IPS-18c (cell line): ENCODE measurements around the gene KCNQ5.

Experiments
- H3K4me3 ChIP-seq: 2 replicates; pipeline ENCODE4 v1.7.0; 2013; ENCODE audit warnings: low read depth, mild to moderate bottlenecking, low read length, moderate library complexity; ENCODE audit not compliant: insufficient read depth
- H3K9me3 ChIP-seq: one replicate; pipeline ENCODE4 v1.6.1; 2013; ENCODE audit warnings: mild to moderate bottlenecking, low read length, moderate library complexity; ENCODE audit not compliant: control insufficient read depth, insufficient read depth

The KCNQ5 gene

DNA sequence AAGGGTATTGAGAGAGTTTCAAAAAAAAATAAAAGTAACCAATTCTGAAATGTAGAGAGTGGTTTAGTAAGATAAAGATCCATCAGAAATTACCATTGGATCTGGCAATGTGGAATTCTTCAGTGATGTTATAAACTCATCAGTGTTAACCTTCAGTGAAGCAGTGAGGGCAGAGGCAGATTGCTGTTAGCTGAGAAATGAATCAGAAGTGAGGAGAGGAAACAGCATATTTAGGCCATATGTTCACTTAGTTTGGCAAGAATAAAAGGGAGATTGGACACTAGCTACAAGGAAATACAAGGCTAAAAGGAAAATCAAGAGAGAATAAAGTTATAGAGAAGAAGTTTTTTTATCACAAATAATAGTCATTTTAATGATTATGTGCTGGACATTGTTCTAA lies 9.6 kb downstream of the KCNQ5 start:
- Histone ChIP-seq H3K9me3 (no peaks in the 10 kb centered on the region), H3K4me3 (no peak overlapping the region)

DNA sequence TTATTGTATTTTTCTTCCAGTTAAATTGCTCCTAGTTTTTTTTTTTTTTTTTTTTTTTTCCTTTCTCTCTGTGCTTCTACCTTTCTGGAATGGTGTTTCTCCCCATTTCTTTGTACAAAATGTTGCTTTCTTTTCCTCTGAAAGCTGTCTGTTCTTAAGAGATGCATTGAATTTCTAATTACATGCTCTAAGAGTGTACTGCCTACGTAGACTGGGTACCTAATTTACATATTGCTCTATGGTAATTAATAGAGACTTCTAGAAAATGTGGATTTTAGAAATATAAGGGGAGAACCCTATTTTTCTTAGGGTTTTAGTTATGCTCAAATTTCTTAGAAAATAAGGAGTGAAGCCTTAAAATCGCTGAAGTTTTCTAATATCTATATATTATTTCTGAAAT lies 13.8 kb downstream of the KCNQ5 start:
- Histone ChIP-seq H3K4me3 (no peak overlapping the region), H3K9me3 (no peaks in the 10 kb centered on the region)

GRCh38 chr6:72636215-72636614 lies 14.4 kb downstream of the KCNQ5 start:
- no peak overlapping the region for H3K4me3 ChIP-seq

DNA sequence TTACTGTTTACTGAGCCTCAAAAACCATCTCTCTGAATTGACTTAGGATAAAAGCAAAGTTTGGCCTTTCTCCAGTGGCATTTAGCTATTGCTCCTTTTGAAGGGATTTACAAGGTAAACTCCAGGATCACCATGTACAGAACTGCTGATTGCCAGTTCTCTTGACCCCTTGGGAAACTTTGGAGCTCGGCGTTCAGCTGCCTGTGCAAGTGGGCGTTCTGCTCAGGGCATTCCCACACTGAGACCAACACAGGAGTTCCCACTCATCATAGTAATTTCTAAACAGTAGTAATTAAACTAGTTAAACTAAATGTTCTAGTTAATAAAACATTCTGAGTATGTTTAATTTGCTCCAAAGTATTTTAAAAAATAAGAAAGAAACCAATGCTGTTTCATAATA lies 14.9 kb downstream of the KCNQ5 start:
- no peak overlapping the region for H3K4me3 ChIP-seq
- H3K9me3 ChIP-seq = no peaks in the 10 kb centered on the region

More at GRCh38 chr6:72636215-72636614, 14.4 kb downstream of the KCNQ5 start:
- H3K9me3 ChIP-seq = no peaks in the 10 kb centered on the region

- no peak overlapping the region for H3K4me3 ChIP-seq
- no peaks in the 10 kb centered on the region for H3K9me3 ChIP-seq
Measured at GRCh38 chr6:72639920-72640614, 18.2 kb downstream of the KCNQ5 start.

GRCh38 chr6:72640615-72640930 lies 18.7 kb downstream of the KCNQ5 start:
- no peak overlapping the region for H3K4me3 ChIP-seq
- no peaks in the 10 kb centered on the region for H3K9me3 ChIP-seq

DNA sequence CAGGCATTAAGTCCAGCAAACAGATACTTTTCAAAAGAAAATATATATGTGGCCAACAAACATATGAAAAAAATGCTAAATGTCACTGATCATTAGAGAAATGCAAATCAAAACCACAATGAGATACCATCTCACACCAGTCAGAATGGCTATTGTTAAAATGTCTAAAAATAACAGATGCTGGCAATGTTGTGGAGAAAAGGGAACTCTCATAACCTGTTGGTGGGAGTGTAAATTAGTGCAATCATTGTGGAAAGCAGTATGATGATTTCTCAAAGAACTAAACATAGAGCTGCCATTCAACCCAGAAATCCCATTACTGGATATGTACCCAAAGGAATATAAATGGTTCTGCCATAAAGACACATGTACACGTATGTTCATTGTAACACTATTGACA lies 20.6 kb downstream of the KCNQ5 start:
- H3K9me3 ChIP-seq = no peaks in the 10 kb centered on the region

GRCh38 chr6:72643214-72643613 lies 21.4 kb downstream of the KCNQ5 start:
- Histone ChIP-seq H3K4me3 (no peak overlapping the region), H3K9me3 (no peaks in the 10 kb centered on the region)

More for the DNA sequence above, 20.6 kb downstream of the KCNQ5 start:
- no peak overlapping the region for H3K4me3 ChIP-seq

- no peak overlapping the region for H3K4me3 ChIP-seq
- no peaks in the 10 kb centered on the region for H3K9me3 ChIP-seq
Measured at GRCh38 chr6:72646604-72647485, 25.0 kb downstream of the KCNQ5 start.

DNA sequence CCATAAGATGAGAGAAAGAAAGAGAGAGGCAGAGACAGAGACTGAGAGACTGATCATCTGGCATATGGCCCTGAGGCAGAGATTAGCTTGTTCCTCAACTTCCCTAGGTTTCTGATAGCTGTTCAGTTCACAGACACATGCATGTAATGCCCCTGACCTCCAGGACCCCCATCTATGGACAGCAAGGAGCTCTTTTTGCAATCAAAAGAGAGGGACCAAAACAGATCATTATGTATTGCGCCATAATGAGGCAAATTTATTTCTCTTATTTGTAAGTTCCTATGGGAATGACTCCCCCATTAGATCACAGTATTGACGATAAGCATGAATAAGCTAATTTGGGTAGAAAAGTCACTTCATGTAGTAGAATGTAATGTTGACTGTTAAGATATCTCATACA lies 25.6 kb downstream of the KCNQ5 start:
- Histone ChIP-seq H3K4me3 (no peak overlapping the region), H3K9me3 (no peaks in the 10 kb centered on the region)

GRCh38 chr6:72649032-72649984 lies 27.4 kb downstream of the KCNQ5 start:
- Histone ChIP-seq H3K4me3 (no peak overlapping the region), H3K9me3 (no peaks in the 10 kb centered on the region)

- no peak overlapping the region for H3K4me3 ChIP-seq
- H3K9me3 ChIP-seq = no peaks in the 10 kb centered on the region
Measured at GRCh38 chr6:72650081-72650745, 28.3 kb downstream of the KCNQ5 start.

DNA sequence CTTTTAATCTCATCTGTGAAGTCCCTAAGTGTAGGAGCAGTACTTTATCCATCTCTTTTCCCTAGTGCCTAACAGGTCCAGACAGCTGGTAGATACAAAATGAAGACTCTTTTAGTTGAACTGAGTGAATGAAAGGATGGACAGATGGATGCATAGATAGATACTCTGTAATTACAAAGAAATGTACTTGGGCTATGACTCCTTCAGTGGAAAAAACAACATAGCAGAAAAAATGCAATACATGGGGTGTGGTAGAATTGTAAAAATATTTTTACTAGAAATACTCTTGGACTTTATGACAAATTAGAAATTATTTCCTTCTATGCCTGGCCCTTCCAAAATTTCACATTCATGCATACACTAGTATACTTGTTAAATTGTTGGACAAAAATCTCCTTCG lies 29.3 kb downstream of the KCNQ5 start:
- H3K4me3 ChIP-seq = no peak overlapping the region
- H3K9me3 ChIP-seq = no peaks in the 10 kb centered on the region

DNA sequence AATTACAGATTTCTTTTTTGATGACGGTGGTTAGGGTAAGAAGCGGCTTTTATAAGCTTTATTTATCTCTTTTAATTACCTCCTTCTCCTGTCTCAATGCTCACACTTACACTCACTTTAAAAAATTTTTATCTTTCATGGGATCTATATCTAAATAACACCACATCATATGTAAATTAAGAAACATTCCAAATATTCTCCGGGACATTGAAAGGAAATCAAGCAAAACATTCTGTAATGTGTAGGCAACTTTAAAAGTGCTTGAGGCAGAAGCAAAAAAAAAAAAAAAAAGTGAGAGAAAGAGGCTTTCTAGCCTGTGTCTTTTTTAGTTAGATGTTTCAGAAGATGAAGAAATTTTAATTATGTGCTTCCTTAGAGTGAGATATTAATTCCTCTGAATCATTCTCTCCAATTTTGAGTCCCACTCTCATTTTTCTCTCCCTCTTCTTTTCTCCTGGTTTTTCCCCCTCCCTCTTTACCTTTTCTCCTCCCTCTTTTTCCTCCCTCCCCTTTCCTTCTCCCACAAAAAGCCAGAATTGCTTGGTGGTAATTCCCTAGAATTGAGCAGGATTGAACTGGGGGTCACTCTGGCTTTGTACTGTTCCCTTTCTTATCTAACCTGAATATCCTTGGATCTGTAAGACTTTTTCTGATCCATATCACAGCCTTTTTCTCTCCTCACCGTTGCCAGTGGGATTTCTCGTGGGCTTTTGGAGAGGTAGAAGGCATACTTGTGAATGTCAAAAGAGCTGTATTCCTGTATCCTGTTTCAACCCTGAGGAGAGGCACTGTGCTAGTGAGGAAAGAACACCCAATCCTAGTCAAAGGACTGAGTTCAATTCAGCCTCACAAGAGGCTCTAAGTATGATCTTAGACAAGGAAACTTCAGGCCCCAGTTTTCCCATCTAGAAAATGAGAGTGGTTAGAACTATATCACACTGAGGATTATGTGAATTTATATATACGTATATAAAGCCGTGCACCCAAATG lies 30.4 kb downstream of the KCNQ5 start:
- Histone ChIP-seq H3K4me3 (no peak overlapping the region), H3K9me3 (no peaks in the 10 kb centered on the region)

DNA sequence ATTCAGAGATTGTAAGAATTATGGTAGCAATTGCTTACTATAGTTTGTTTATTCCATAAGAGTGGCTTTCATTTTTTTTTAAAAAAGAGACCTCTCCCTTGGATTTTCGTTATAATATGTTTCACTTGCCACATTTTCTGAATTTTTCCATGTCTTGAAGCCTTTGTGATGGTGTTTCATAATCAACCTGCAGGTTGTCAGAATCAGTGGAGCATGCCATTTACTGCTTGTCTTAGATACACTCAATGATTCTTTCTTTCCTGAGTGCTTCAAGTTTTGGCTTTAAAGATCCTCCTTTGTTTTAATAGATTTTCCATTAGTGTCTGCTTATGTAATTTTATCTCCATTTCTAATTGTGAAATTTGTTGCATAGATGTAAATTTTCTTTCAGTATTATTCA lies 31.2 kb downstream of the KCNQ5 start:
- Histone ChIP-seq H3K4me3 (no peak overlapping the region), H3K9me3 (no peaks in the 10 kb centered on the region)

- no peak overlapping the region for H3K4me3 ChIP-seq
Measured at GRCh38 chr6:72654071-72654621, 32.3 kb downstream of the KCNQ5 start.

More at GRCh38 chr6:72654071-72654621, 32.3 kb downstream of the KCNQ5 start:
- H3K9me3 ChIP-seq = no peaks in the 10 kb centered on the region
